Left ventricle myocardium inferior (tissue), 1 donor: Measurements from ENCODE around the gene CCDC57. TPM values are rescaled to one million over a fixed set of nuclear protein-coding genes. Genes with fewer than 3 reads are reported as not detected.

Source experiments
- DNase-seq: peaks from one replicate; pipeline ENCODE4 v3.0.0-alpha.2; 2020
- H3K27ac ChIP-seq: fragments of 200-600 bp; replicated peaks from 2 replicates; pipeline ENCODE4 v1.8.0; 2021
- H3K27me3 ChIP-seq: fragments of 200-600 bp; 2 replicates; pipeline ENCODE4 v1.8.0; 2021; ENCODE audit warnings: low read depth
- H3K36me3 ChIP-seq: fragments of 200-600 bp; 2 replicates; pipeline ENCODE4 v1.8.0; 2021
- H3K4me1 ChIP-seq: fragments of 200-600 bp; 2 replicates; pipeline ENCODE4 v1.8.0; 2021
- H3K4me3 ChIP-seq: fragments of 200-600 bp; 2 replicates; pipeline ENCODE4 v1.8.0; 2021; ENCODE audit warnings: mild to moderate bottlenecking, moderate library complexity
- H3K9me3 ChIP-seq: fragments of 200-600 bp; replicated peaks from 2 replicates; pipeline ENCODE4 v1.8.0; 2021
- CTCF ChIP-seq: fragments of 200-600 bp; IDR thresholded peaks from 2 replicates; pipeline ENCODE4 v1.8.0; 2021; ENCODE audit warnings: antibody characterized with exemption, mild to moderate bottlenecking, borderline replicate concordance
- intact Hi-C: fragments of 100-400 bp; cut with micrococcal nuclease; formaldehyde crosslinking; loops from one replicate; pipeline ENCODE4 v1.11.0; 2022
- total RNA-seq: library from RNA; stranded (reverse); fragmentation: NEBNext Ultra II Directional; extraction: Animal tissue kit (Norgen Biotek cat#: 25700); gene quantifications from one replicate; pipeline ENCODE4 v1.2.1, GENCODE V29; 2021
- donor health status: DM: no; HTN: yes; CAD: no; lungs with severe emphysema.

Gene CCDC57
- total RNA-seq, 1 donor from 2014 or later = 8.1 TPM

GRCh38 chr17:82114872-82115271 is 97.8 kb downstream of the CCDC57 start:
- Histone ChIP-seq H3K4me3 (no peak overlapping the region), H3K27ac (no peak overlapping the region), H3K27me3 (no peaks in the 10 kb centered on the region), H3K9me3 (no peaks in the 10 kb centered on the region), H3K4me1 (no peaks in the 10 kb centered on the region), H3K36me3 (peaks cover 8% of the 10 kb centered on the region)
- intact Hi-C loops = no loop called here
- no peak for DNase-seq
- TF ChIP-seq CTCF = no peak

GRCh38 chr17:82114447-82114846 is 98.2 kb downstream of the CCDC57 start:
- Histone ChIP-seq H3K27me3 (no peaks in the 10 kb centered on the region), H3K4me3 (no peak overlapping the region), H3K27ac (no peak overlapping the region), H3K9me3 (no peaks in the 10 kb centered on the region), H3K36me3 (peaks cover 8% of the 10 kb centered on the region), H3K4me1 (no peaks in the 10 kb centered on the region)
- no peak for TF ChIP-seq CTCF
- DNase-seq = no peak
- intact Hi-C loops = no loop called here

GRCh38 chr17:82113941-82114340 is 98.7 kb downstream of the CCDC57 start:
- no peak for DNase-seq
- no peak for TF ChIP-seq CTCF
- H3K27ac ChIP-seq = no peak overlapping the region
- H3K27me3 ChIP-seq = no peaks in the 10 kb centered on the region
- H3K9me3 ChIP-seq = no peaks in the 10 kb centered on the region
- peaks cover 8% of the 10 kb centered on the region for H3K36me3 ChIP-seq
- intact Hi-C loops = no loop called here
- H3K4me3 ChIP-seq = no peak overlapping the region
- H3K4me1 ChIP-seq = no peaks in the 10 kb centered on the region

GRCh38 chr17:82113422-82113821 is 99.2 kb downstream of the CCDC57 start:
- TF ChIP-seq CTCF = no peak
- Histone ChIP-seq H3K27ac (no peak overlapping the region), H3K36me3 (peaks cover 8% of the 10 kb centered on the region), H3K27me3 (no peaks in the 10 kb centered on the region), H3K4me1 (no peaks in the 10 kb centered on the region), H3K4me3 (no peak overlapping the region), H3K9me3 (no peaks in the 10 kb centered on the region)
- no peak for DNase-seq
- intact Hi-C loops = no loop called here

- H3K4me3 ChIP-seq = no peak overlapping the region
- no peak overlapping the region for H3K27ac ChIP-seq
- intact Hi-C loops = no loop called here
- no peaks in the 10 kb centered on the region for H3K27me3 ChIP-seq
- no peak for DNase-seq
- H3K4me1 ChIP-seq = no peaks in the 10 kb centered on the region
- H3K36me3 ChIP-seq = peaks cover 8% of the 10 kb centered on the region
- no peaks in the 10 kb centered on the region for H3K9me3 ChIP-seq
- TF ChIP-seq CTCF = no peak
These were observed 99.7 kb downstream of the CCDC57 start for GRCh38 chr17:82112914-82113311.
